H1 (cell line): ENCODE measurements around the gene COL4A3. TPM values are rescaled to one million over a fixed set of nuclear protein-coding genes. Genes with fewer than 3 reads are reported as not detected.

Experiments used
- GTF2F1 ChIP-seq: IDR thresholded peaks from 2 replicates; pipeline ENCODE4 v1.6.1; 2012; ENCODE audit warnings: low read depth, low read length, improper control_type of control experiment, borderline replicate concordance
- SP2 ChIP-seq: IDR thresholded peaks from 2 replicates; pipeline ENCODE4 v1.6.1; 2012; ENCODE audit warnings: mild to moderate bottlenecking, low read length, inconsistent platforms
- YY1 ChIP-seq: IDR thresholded peaks from 2 replicates; pipeline ENCODE4 v1.6.1; 2011; ENCODE audit warnings: low read depth, mild to moderate bottlenecking, low read length
- polyA plus RNA-seq, 7 experiments: library from polyadenylated mRNA; depleted of rRNA in 3 of 7; stranded (reverse) in 5 of 7; unstranded in 2 of 7; fragments of >200 nt in 5 of 7; fragments of 200-250 nt in 2 of 7; gene quantifications; 1 replicate in 5 of 7; 2 replicates in 1 of 7; 4 replicates in 1 of 7; pipeline versions ENCODE4 v1.2.1 to v1.2.3, GENCODE V29; 2011 to 2013; ENCODE audit warnings: missing spikeins in 2 of 7, mixed read lengths in 2 of 7
- total RNA-seq: library from RNA; stranded (reverse); fragmentation: NEBNext Ultra II Directional; extraction: Animal tissue kit (Norgen Biotek cat#: 25700); gene quantifications from 2 replicates; pipeline ENCODE4 v1.2.1, GENCODE V29; 2021
- TF ChIP-seq, protein P1 (sequence below): IDR thresholded peaks from 2 replicates; pipeline ENCODE4 v1.6.1; 2012; ENCODE audit warnings: low read length, inconsistent platforms

Gene COL4A3
- total and polyA plus RNA-seq, 2 of the 8 experiments (the other 6 are each of a cell fraction or from before 2014, with no cell fraction given) = 0.12 to 0.17 TPM

DNA sequence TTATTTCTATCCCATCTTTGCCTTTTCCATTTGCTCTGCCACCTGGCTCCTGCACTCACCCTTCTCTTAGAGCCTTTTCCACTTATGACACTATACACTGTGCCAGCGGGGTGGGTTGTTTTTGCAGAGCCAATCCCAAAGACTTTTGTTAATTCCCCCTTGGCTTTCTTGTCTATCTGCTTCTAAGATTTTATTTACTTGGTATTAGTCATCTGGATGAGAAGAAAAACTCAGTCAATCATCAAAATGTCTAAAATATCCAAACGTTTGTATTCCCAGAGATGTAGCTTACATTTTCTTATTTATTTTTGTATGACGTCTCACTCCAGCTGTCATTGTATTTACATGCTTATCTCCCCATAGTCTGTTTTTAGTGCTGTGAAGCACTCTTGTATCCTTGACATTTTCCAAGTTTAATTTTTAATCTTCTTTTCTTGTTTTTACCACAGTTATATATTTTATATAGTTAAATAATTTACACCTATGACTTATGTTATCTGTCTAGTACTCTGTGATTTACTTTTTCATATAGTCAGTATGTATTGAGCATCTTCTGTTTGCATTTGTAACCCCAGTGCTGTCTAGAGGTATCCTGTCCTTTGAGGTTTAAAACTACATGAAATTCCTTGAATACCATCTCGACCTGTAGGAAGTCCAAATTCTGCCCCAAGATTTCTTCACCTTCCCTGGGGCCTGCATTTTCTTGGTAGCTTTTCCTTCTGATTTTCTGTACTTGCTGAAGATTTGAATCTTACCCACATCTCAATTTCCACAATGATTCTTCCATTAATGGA lies 55.1 kb downstream of the COL4A3 start (continued):
- TF ChIP-seq, protein P1, sequence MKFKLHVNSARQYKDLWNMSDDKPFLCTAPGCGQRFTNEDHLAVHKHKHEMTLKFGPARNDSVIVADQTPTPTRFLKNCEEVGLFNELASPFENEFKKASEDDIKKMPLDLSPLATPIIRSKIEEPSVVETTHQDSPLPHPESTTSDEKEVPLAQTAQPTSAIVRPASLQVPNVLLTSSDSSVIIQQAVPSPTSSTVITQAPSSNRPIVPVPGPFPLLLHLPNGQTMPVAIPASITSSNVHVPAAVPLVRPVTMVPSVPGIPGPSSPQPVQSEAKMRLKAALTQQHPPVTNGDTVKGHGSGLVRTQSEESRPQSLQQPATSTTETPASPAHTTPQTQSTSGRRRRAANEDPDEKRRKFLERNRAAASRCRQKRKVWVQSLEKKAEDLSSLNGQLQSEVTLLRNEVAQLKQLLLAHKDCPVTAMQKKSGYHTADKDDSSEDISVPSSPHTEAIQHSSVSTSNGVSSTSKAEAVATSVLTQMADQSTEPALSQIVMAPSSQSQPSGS = no peak
- TF ChIP-seq YY1 (no peak), SP2 (no peak), GTF2F1 (no peak)
- TF ChIP-seq, all 59 proteins: peak for 0
